Gastroesophageal sphincter (tissue), 3 donors: Measurements from ENCODE around the gene ULK4.

Source experiments
- CTCF ChIP-seq, 4 experiments: fragments of 200-600 bp in 2 of 4; fragments of 450-650 bp in 2 of 4; sonication (generic) in 1 of 4; IDR thresholded peaks; one replicate each; pipeline ENCODE4 v1.5.1; 2017 to 2019; ENCODE audit warnings: antibody characterized with exemption in 4 of 4, mild to moderate bottlenecking in 2 of 4, moderate library complexity in 2 of 4
- POLR2A ChIP-seq, 2 donors: fragments of 450-650 bp; IDR thresholded peaks; one replicate each; pipeline ENCODE4 v1.6.1; 2017; ENCODE audit warnings: antibody characterized with exemption in 2 of 2, mild to moderate bottlenecking in 2 of 2, moderate library complexity in 1 of 2

- TF ChIP-seq POLR2A (IDR thresholded peaks at IDR 0.05) (no peak), CTCF (IDR thresholded peaks at IDR 0.05) (no peak)
Observed at GRCh38 chr3:41208507-41209220, 753.2 kb downstream of the ULK4 start.
